Measurements from ENCODE around the gene LIPI. TPM values are rescaled to one million over a fixed set of nuclear protein-coding genes. Genes with fewer than 3 reads are reported as not detected.

LIPI gene
- total RNA-seq, 1 experiment from 2014 or later, result not detected

- no peaks in the 10 kb centered on the region for H3K27me3 ChIP-seq (ENCODE audit: insufficient read depth, low read length)
- Mint-ChIP-seq H3K27me3 (ENCODE audit: low read depth) (no peaks in the 10 kb centered on the region; the same call in 1 of the 2 replicates), H3K4me1 (peaks cover 11 to 12% of the 10 kb centered on the region in 2 experiments), H3K9me3 (peaks cover 53 to 67% of the 10 kb centered on the region in 2 experiments), H3K27ac (no peak overlapping the region), H3K36me3 (ENCODE audit: insufficient read depth in 1 of 3, low read depth in 3 of 3) (peaks cover 18 to 24% (median 19%) of the 10 kb centered on the region in 3 experiments), H3K4me3 (no peak overlapping the region)
- TF ChIP-seq CTCF (conservative IDR thresholded peaks at IDR 0.05), result no peak
- H3K4me1 ChIP-seq (ENCODE audit: insufficient read depth, low read length), result peaks cover 3% of the 10 kb centered on the region; the same call in 1 of the 2 replicates
- no peaks in the 10 kb centered on the region for H3K9me3 ChIP-seq (ENCODE audit: control insufficient read depth, low read depth, low read length)
- WGBS (ENCODE audit: extremely low coverage, insufficient read length, low lambda C conversion rate), result 100% methylated on average over 1 of the region's 2 CpGs
- H2AFZ ChIP-seq (ENCODE audit: low read length), result no peak overlapping the region
- no peak overlapping the region for H2BK20ac ChIP-seq (ENCODE audit: low read depth, low read length, poor library complexity, severe bottlenecking)
- no peak overlapping the region for H3T11ph ChIP-seq (ENCODE audit: low read length)
- H2BK5ac ChIP-seq (ENCODE audit: insufficient read length, low read length), result no peak overlapping the region
- no peaks in the 10 kb centered on the region for H3K23me2 ChIP-seq (ENCODE audit: insufficient read length, low read depth, low read length, poor library complexity, severe bottlenecking)
- DNase-seq, result no peak
- no peak overlapping the region for H2BK120ac ChIP-seq (ENCODE audit: low read depth, low read length, poor library complexity, severe bottlenecking)
- no peak overlapping the region for H4K8ac ChIP-seq (replicated peaks; ENCODE audit: insufficient read length, low read depth, low read length)
- H3K56ac ChIP-seq (ENCODE audit: insufficient read length, low read depth, low read length), result peak overlapping the region; percentile 42
- no peak overlapping the region for H3K9ac ChIP-seq (ENCODE audit: extremely low read depth, insufficient read length, low read length)
- no peak overlapping the region for H2BK15ac ChIP-seq (ENCODE audit: low read depth, low read length)
- no peaks in the 10 kb centered on the region for H3K79me2 ChIP-seq (ENCODE audit: insufficient read depth, low read length)
- no peaks in the 10 kb centered on the region for H4K20me1 ChIP-seq (ENCODE audit: control insufficient read depth, insufficient read depth, insufficient read length)
- no peak overlapping the region for H4K91ac ChIP-seq (ENCODE audit: insufficient read length, low read depth, low read length)
- no peak overlapping the region for H3K14ac ChIP-seq (ENCODE audit: insufficient read depth, low read length)
- no peak overlapping the region for H3K4ac ChIP-seq (ENCODE audit: low read depth, low read length)
- H3K23ac ChIP-seq (ENCODE audit: insufficient read length, low read depth, low read length), result no peak overlapping the region
- H3K27ac ChIP-seq (ENCODE audit: insufficient read length, low read depth, low read length), result no peak overlapping the region
- H2BK12ac ChIP-seq (ENCODE audit: insufficient read length, low read depth, low read length), result no peak overlapping the region
- no peak overlapping the region for H3K4me2 ChIP-seq (ENCODE audit: insufficient read depth, insufficient read length, low read length)
- H3K79me1 ChIP-seq (ENCODE audit: insufficient read depth, low read depth, low read length, poor library complexity, severe bottlenecking), result no peaks in the 10 kb centered on the region
- no peak overlapping the region for H3K18ac ChIP-seq (ENCODE audit: insufficient read length, low read depth, low read length)
- no peak overlapping the region for H2AK5ac ChIP-seq (ENCODE audit: insufficient read length, low read length)
- no peak overlapping the region for H4K5ac ChIP-seq (ENCODE audit: insufficient read length, low read depth, low read length)
These were observed 112.8 kb downstream of the LIPI start for GRCh38 chr21:14097881-14098499.
